22Rv1 (cell line): ENCODE results near the gene HIVEP2.

ENCODE experiments used
- ZFX ChIP-seq: fragments of 450-650 bp; IDR thresholded peaks from 2 replicates; pipeline ENCODE4 v1.6.1; 2017; ENCODE audit warnings: antibody characterized with exemption, borderline replicate concordance
- TF ChIP-seq, protein P1 (sequence below): fragments of 450-650 bp; IDR thresholded peaks from 2 replicates; pipeline ENCODE4 v1.5.1; 2017; ENCODE audit warnings: mild to moderate bottlenecking

- TF ChIP-seq, protein P1, sequence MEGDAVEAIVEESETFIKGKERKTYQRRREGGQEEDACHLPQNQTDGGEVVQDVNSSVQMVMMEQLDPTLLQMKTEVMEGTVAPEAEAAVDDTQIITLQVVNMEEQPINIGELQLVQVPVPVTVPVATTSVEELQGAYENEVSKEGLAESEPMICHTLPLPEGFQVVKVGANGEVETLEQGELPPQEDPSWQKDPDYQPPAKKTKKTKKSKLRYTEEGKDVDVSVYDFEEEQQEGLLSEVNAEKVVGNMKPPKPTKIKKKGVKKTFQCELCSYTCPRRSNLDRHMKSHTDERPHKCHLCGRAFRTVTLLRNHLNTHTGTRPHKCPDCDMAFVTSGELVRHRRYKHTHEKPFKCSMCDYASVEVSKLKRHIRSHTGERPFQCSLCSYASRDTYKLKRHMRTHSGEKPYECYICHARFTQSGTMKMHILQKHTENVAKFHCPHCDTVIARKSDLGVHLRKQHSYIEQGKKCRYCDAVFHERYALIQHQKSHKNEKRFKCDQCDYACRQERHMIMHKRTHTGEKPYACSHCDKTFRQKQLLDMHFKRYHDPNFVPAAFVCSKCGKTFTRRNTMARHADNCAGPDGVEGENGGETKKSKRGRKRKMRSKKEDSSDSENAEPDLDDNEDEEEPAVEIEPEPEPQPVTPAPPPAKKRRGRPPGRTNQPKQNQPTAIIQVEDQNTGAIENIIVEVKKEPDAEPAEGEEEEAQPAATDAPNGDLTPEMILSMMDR: no peak
- no peak for TF ChIP-seq ZFX
These were observed 1.4 kb upstream of the HIVEP2 start for GRCh38 chr6:142946181-142946923.
